ENCODE measurements around the gene REEP1.

GRCh38 chr2:86352137-86352726, 14.8 kb upstream of the REEP1 start:
- TF ChIP-seq YY1 (IDR thresholded peaks at IDR 0.05; ENCODE audit: insufficient read depth, insufficient read length), result no peak
- TF ChIP-seq ZNF274 (IDR thresholded peaks at IDR 0.05; ENCODE audit: low read depth, low read length), result no peak
- TF ChIP-seq SUZ12 (IDR thresholded peaks at IDR 0.05; ENCODE audit: extremely low read depth, insufficient read depth, insufficient read length), result no peak
